Gastroesophageal sphincter (tissue), 4 donors: ENCODE results near the gene SMAP2. TPM values are rescaled to one million over a fixed set of nuclear protein-coding genes. Genes with fewer than 3 reads are reported as not detected.

ENCODE experiments used
- ATAC-seq: fragments of 150-250 bp; one replicate; pipeline ENCODE4 v1.9.1; 2016; ENCODE audit warnings: mild to moderate bottlenecking, moderate library complexity
- H3K27ac ChIP-seq, 4 donors: fragments of 200-600 bp; sonication (generic) in 3 of 4; 1 replicate in 3 of 4; 2 replicates in 1 of 4; pipeline ENCODE4 v1.5.1; 2016 to 2019
- H3K27me3 ChIP-seq: fragments of 200-600 bp; sonication (generic); one replicate; pipeline ENCODE4 v1.5.1; 2019
- H3K36me3 ChIP-seq, 2 donors: fragments of 200-600 bp; sonication (generic); one replicate each; pipeline ENCODE4 v1.5.1; 2019; ENCODE audit warnings: control low read depth in 1 of 2
- H3K4me1 ChIP-seq, 3 donors: fragments of 200-600 bp; sonication (generic); 1 replicate in 2 of 3; 2 replicates in 1 of 3; pipeline ENCODE4 v1.5.1; 2016 to 2019; ENCODE audit warnings: control low read depth in 2 of 3
- H3K4me3 ChIP-seq, 2 donors: fragments of 200-600 bp; sonication (generic); one replicate each; pipeline ENCODE4 v1.5.1; 2019; ENCODE audit warnings: mild to moderate bottlenecking in 1 of 2, moderate library complexity in 1 of 2
- H3K9me3 ChIP-seq, 3 donors: fragments of 200-600 bp; sonication (generic); one replicate each; pipeline ENCODE4 v1.5.1; 2017 to 2019; ENCODE audit warnings: control low read depth in 2 of 3
- EP300 ChIP-seq: sonication (generic); formaldehyde crosslinking; IDR thresholded peaks from one replicate; pipeline ENCODE4 v1.6.1; 2017; ENCODE audit warnings: antibody characterized with exemption, mild to moderate bottlenecking
- POLR2A ChIP-seq, 2 donors: fragments of 450-650 bp; IDR thresholded peaks; one replicate each; pipeline ENCODE4 v1.6.1; 2017; ENCODE audit warnings: antibody characterized with exemption in 2 of 2, mild to moderate bottlenecking in 2 of 2, moderate library complexity in 1 of 2
- POLR2AphosphoS5 ChIP-seq: sonication (generic); formaldehyde crosslinking; IDR thresholded peaks from one replicate; pipeline ENCODE4 v1.6.1; 2017; ENCODE audit warnings: antibody characterized with exemption
- WGBS, 2 donors: methylation state at CpG; one replicate each; pipeline ENCODE4 v1.1.5; 2018; ENCODE audit warnings: low coverage in 1 of 2; 5-methylcytosine and 5-hydroxymethylcytosine counted together
- total RNA-seq, 4 donors: library from RNA; depleted of rRNA; stranded (reverse); fragments of >200 nt; gene quantifications; one replicate each; pipeline ENCODE4 v1.1.0, GENCODE V29; 2016
- TF ChIP-seq, protein P1 (sequence below), 4 experiments: fragments of 200-600 bp in 2 of 4; fragments of 450-650 bp in 2 of 4; sonication (generic) in 1 of 4; IDR thresholded peaks; one replicate each; pipeline ENCODE4 v1.5.1; 2017 to 2019; ENCODE audit warnings: antibody characterized with exemption in 4 of 4, mild to moderate bottlenecking in 2 of 4, moderate library complexity in 2 of 4

Gene SMAP2
- total RNA-seq, 4 donors from 2014 or later, result 19.9 to 43.2 (median 26.6) TPM

- H3K9me3 ChIP-seq, result no peaks in the 10 kb centered on the region
- no peak overlapping the region for H3K27ac ChIP-seq
- no peaks in the 10 kb centered on the region for H3K27me3 ChIP-seq
- no peak overlapping the region for H3K4me3 ChIP-seq
- H3K36me3 ChIP-seq, result peaks cover 0 to 58% of the 10 kb centered on the region in 2 donors
- no peak for TF ChIP-seq EP300
- TF ChIP-seq, protein P1, sequence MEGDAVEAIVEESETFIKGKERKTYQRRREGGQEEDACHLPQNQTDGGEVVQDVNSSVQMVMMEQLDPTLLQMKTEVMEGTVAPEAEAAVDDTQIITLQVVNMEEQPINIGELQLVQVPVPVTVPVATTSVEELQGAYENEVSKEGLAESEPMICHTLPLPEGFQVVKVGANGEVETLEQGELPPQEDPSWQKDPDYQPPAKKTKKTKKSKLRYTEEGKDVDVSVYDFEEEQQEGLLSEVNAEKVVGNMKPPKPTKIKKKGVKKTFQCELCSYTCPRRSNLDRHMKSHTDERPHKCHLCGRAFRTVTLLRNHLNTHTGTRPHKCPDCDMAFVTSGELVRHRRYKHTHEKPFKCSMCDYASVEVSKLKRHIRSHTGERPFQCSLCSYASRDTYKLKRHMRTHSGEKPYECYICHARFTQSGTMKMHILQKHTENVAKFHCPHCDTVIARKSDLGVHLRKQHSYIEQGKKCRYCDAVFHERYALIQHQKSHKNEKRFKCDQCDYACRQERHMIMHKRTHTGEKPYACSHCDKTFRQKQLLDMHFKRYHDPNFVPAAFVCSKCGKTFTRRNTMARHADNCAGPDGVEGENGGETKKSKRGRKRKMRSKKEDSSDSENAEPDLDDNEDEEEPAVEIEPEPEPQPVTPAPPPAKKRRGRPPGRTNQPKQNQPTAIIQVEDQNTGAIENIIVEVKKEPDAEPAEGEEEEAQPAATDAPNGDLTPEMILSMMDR (IDR thresholded peaks at IDR 0.05), result no peak
- TF ChIP-seq POLR2AphosphoS5, result no peak
- TF ChIP-seq POLR2A (IDR thresholded peaks at IDR 0.05), result no peak
- H3K4me1 ChIP-seq, result no peaks in the 10 kb centered on the region
- WGBS, 2 donors, result 62 to 82% methylated on average over 4 to 13 of the region's 15 CpGs
- ATAC-seq, result no peak
Measured at GRCh38 chr1:40421431-40422384, 48.2 kb downstream of the SMAP2 start.

DNA sequence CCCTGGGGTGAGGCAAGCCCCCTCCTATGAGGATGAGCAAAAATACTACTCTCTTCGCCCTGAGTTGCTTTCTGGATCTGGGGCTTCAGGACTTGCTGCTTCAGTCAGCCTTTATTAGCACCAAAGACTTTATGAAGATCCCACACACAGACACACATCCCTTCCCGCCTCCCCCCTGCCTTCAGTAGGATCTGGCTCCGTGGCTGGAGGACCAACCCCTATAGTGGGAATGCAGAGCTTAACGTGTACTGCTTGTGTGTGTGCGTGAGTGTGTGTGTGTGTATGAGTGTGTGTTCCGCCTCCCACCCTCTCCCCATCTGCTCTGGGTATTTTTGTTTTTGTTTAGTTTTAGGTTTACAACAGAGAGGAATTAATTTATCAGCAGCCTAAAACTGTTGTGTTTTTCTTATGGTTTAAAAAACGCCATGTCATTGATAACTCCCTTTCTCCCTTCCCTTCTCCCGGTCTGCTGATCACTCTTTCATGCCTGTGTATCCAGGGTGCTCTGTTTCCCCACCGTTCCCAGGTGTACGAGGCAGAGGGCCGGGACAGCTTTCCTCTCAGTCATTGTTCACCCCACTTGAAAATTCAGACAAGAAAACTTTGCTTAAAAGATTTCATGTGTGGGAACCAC, 49.2 kb downstream of the SMAP2 start:
- no peak for TF ChIP-seq EP300
- TF ChIP-seq, protein P1 (IDR thresholded peaks at IDR 0.05), result no peak
- TF ChIP-seq POLR2AphosphoS5, result no peak
- no peak for TF ChIP-seq POLR2A (IDR thresholded peaks at IDR 0.05)
- H3K27me3 ChIP-seq, result no peaks in the 10 kb centered on the region
- no peaks in the 10 kb centered on the region for H3K4me1 ChIP-seq
- peaks cover 0 to 47% of the 10 kb centered on the region in 2 donors for H3K36me3 ChIP-seq
- no peak overlapping the region for H3K27ac ChIP-seq
- no peak overlapping the region for H3K4me3 ChIP-seq
- ATAC-seq, result no peak
- no peaks in the 10 kb centered on the region for H3K9me3 ChIP-seq
- WGBS, 2 donors, result 53 to 75% methylated on average over 6 to 9 of the region's 11 CpGs

- no peaks in the 10 kb centered on the region for H3K4me1 ChIP-seq
- WGBS, 2 donors, result 61 to 86% methylated on average over 1 to 3 of the region's 4 CpGs
- no peaks in the 10 kb centered on the region for H3K27me3 ChIP-seq
- peaks cover 0 to 42% of the 10 kb centered on the region in 2 donors for H3K36me3 ChIP-seq
- TF ChIP-seq EP300 (no peak), POLR2AphosphoS5 (no peak), POLR2A (IDR thresholded peaks at IDR 0.05) (no peak)
- TF ChIP-seq, protein P1 (IDR thresholded peaks at IDR 0.05), result no peak
- H3K4me3 ChIP-seq, result no peak overlapping the region
- no peak for ATAC-seq
- no peaks in the 10 kb centered on the region for H3K9me3 ChIP-seq
- H3K27ac ChIP-seq, result no peak overlapping the region
Measured at GRCh38 chr1:40423264-40423642, 49.7 kb downstream of the SMAP2 start.

- H3K4me1 ChIP-seq, result no peaks in the 10 kb centered on the region
- no peak overlapping the region for H3K27ac ChIP-seq
- H3K36me3 ChIP-seq, result peaks cover 0 to 34% of the 10 kb centered on the region in 2 donors
- H3K9me3 ChIP-seq, result no peaks in the 10 kb centered on the region
- no peak overlapping the region for H3K4me3 ChIP-seq
- WGBS, 2 donors, result 87 to 90% methylated on average over 3 to 6 of the region's 6 CpGs
- no peak for ATAC-seq
- H3K27me3 ChIP-seq, result no peaks in the 10 kb centered on the region
- TF ChIP-seq POLR2AphosphoS5 (no peak), EP300 (no peak), POLR2A (IDR thresholded peaks at IDR 0.05) (no peak)
- TF ChIP-seq, protein P1 (IDR thresholded peaks at IDR 0.05), result no peak
Measured at GRCh38 chr1:40423951-40424618, 50.6 kb downstream of the SMAP2 start.
